Chondrocyte (in vitro differentiated cells): Measurements from ENCODE around the gene SMIM10L2A. TPM values are rescaled to one million over a fixed set of nuclear protein-coding genes. Genes with fewer than 3 reads are reported as not detected.

ENCODE experiments used
- DNase-seq: peaks from one replicate; pipeline ENCODE4 v3.0.0; 2021; ENCODE audit warnings: mixed read lengths, low spot score
- H3K27ac Mint-ChIP-seq: one replicate; pipeline ENCODE4 v1.8.0; 2021; ENCODE audit warnings: mild to moderate bottlenecking, moderate library complexity, mixed read lengths; ENCODE audit not compliant: unreplicated experiment
- H3K27me3 Mint-ChIP-seq: 2 replicates; pipeline ENCODE4 v1.8.0; 2021; ENCODE audit warnings: low read depth, mixed read lengths
- H3K36me3 Mint-ChIP-seq: 2 replicates; pipeline ENCODE4 v1.8.0; 2021; ENCODE audit warnings: low read depth, mixed read lengths
- H3K4me1 Mint-ChIP-seq: 2 replicates; pipeline ENCODE4 v1.8.0; 2021; ENCODE audit warnings: low read depth, mild to moderate bottlenecking, mixed read lengths
- H3K4me3 Mint-ChIP-seq: one replicate; pipeline ENCODE4 v1.8.0; 2021; ENCODE audit warnings: mild to moderate bottlenecking, moderate library complexity, mixed read lengths; ENCODE audit not compliant: unreplicated experiment
- H3K9me3 Mint-ChIP-seq: 2 replicates; pipeline ENCODE4 v1.8.0; 2021; ENCODE audit warnings: low read depth, mixed read lengths
- total RNA-seq: library from RNA; stranded (reverse); gene quantifications from 3 replicates; pipeline ENCODE4 v1.2.1, GENCODE V29; 2021
- TF ChIP-seq, protein P1 (sequence below): fragments of 200-600 bp; sonication (generic); IDR thresholded peaks from 2 replicates; pipeline ENCODE4 v1.5.0; 2021; ENCODE audit warnings: antibody characterized with exemption, mild to moderate bottlenecking, moderate library complexity

The SMIM10L2A gene
- total RNA-seq, 1 donor from 2014 or later = 0.40 TPM

DNA sequence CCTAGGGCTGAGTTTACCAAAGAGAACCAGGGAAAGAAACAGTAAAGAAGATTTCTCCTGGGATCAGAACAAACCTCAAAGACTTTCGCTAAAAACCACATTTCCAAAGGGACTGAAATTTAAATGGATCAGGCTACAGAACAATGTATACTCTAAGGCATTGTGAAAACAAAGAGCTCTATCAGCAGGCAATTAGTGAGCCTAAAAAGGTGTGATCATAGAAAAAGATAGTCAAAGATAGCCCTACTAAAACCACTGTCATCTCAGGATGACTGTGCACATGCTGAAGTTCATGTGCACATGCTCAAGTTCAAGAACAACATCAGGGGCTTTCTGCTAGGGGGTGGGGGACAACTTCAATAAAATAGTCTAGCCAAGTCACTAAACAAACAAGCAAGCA, 12.9 kb upstream of the SMIM10L2A start:
- Mint-ChIP-seq H3K27me3 (peaks cover 14% of the 10 kb centered on the region), H3K36me3 (no peaks in the 10 kb centered on the region)

GRCh38 chrX:135410861-135411627, 10.7 kb upstream of the SMIM10L2A start:
- TF ChIP-seq, protein P1, sequence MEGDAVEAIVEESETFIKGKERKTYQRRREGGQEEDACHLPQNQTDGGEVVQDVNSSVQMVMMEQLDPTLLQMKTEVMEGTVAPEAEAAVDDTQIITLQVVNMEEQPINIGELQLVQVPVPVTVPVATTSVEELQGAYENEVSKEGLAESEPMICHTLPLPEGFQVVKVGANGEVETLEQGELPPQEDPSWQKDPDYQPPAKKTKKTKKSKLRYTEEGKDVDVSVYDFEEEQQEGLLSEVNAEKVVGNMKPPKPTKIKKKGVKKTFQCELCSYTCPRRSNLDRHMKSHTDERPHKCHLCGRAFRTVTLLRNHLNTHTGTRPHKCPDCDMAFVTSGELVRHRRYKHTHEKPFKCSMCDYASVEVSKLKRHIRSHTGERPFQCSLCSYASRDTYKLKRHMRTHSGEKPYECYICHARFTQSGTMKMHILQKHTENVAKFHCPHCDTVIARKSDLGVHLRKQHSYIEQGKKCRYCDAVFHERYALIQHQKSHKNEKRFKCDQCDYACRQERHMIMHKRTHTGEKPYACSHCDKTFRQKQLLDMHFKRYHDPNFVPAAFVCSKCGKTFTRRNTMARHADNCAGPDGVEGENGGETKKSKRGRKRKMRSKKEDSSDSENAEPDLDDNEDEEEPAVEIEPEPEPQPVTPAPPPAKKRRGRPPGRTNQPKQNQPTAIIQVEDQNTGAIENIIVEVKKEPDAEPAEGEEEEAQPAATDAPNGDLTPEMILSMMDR = no peak
- Mint-ChIP-seq H3K4me1 (no peaks in the 10 kb centered on the region), H3K27me3 (peaks cover 13% of the 10 kb centered on the region), H3K9me3 (peaks cover 31% of the 10 kb centered on the region), H3K4me3 (no peak overlapping the region), H3K27ac (no peak overlapping the region), H3K36me3 (no peaks in the 10 kb centered on the region)
- DNase-seq = no peak

More for the DNA sequence above, 12.9 kb upstream of the SMIM10L2A start:
- Mint-ChIP-seq H3K9me3 (peaks cover 21% of the 10 kb centered on the region), H3K4me1 (no peaks in the 10 kb centered on the region), H3K4me3 (no peak overlapping the region), H3K27ac (no peak overlapping the region)
- DNase-seq = no peak
- TF ChIP-seq, protein P1 = no peak

GRCh38 chrX:135411893-135412292, 9.9 kb upstream of the SMIM10L2A start:
- TF ChIP-seq, protein P1 = no peak
- no peak overlapping the region for H3K27ac Mint-ChIP-seq
- no peak overlapping the region for H3K4me3 Mint-ChIP-seq
- peaks cover 13% of the 10 kb centered on the region for H3K27me3 Mint-ChIP-seq
- no peaks in the 10 kb centered on the region for H3K36me3 Mint-ChIP-seq
- no peak for DNase-seq
- H3K4me1 Mint-ChIP-seq = no peaks in the 10 kb centered on the region
- H3K9me3 Mint-ChIP-seq = peaks cover 36% of the 10 kb centered on the region

DNA sequence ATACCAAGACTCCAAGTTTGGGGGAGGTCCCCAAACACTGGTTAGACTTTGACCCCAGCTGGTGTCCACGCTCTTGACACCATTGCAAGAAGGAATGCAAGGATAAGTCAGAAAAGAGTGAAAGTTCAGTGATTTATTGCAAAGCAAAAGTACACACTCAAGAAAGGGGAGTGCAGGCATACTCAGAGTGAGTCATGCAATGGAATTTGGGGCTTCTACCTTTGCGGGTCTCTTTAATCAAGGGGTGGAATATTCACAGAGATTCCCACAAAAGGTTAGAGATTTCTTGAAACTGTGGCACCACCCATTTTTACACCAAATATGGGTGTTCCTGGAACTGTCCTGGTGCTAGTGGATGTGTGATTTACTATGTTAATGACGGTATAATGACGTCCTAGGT, 5.2 kb upstream of the SMIM10L2A start:
- H3K9me3 Mint-ChIP-seq = peaks cover 40% of the 10 kb centered on the region
- DNase-seq = no peak
- H3K36me3 Mint-ChIP-seq = no peaks in the 10 kb centered on the region
- peaks cover 4% of the 10 kb centered on the region for H3K27me3 Mint-ChIP-seq
- H3K27ac Mint-ChIP-seq = no peak overlapping the region
- H3K4me1 Mint-ChIP-seq = no peaks in the 10 kb centered on the region
- TF ChIP-seq, protein P1 = no peak
- H3K4me3 Mint-ChIP-seq = no peak overlapping the region

GRCh38 chrX:135420831-135421230, 913 bp upstream of the SMIM10L2A start:
- Mint-ChIP-seq H3K27ac (no peak overlapping the region), H3K9me3 (peaks cover 24% of the 10 kb centered on the region), H3K4me3 (no peak overlapping the region), H3K36me3 (no peaks in the 10 kb centered on the region), H3K4me1 (no peaks in the 10 kb centered on the region), H3K27me3 (peaks cover 8% of the 10 kb centered on the region)
- no peak for DNase-seq
- TF ChIP-seq, protein P1 = no peak
